ENCODE data around the gene ILF3.
A peak's percentile ranks its signal among the peaks of the same experiment; 100 is the strongest.
"Not testable (repeated sequence)": the region's sequence is repeated elsewhere in the genome, so short reads cannot be mapped to it uniquely, and the experiment has no call there.

Gene ILF3

GRCh38 chr19:10643172-10643967 is 10.8 kb upstream of the ILF3 start:
- no peak for DNase-seq

- peak in 1 of 2 experiments; percentile 42 for DNase-seq
Observed at GRCh38 chr19:10643968-10644259, 10.2 kb upstream of the ILF3 start.

GRCh38 chr19:10644260-10645007 is 9.7 kb upstream of the ILF3 start:
- DNase-seq = peak; percentile 68 to 69

- DNase-seq = no peak
Observed at GRCh38 chr19:10646456-10647159, 7.5 kb upstream of the ILF3 start.

GRCh38 chr19:10648360-10648759 is 5.8 kb upstream of the ILF3 start:
- no peak for DNase-seq

GRCh38 chr19:10651851-10652250 is 2.3 kb upstream of the ILF3 start:
- no peak for DNase-seq

- DNase-seq = no peak
Observed at GRCh38 chr19:10653482-10653731, 739 bp upstream of the ILF3 start.

- peak; percentile 72 to 73 for DNase-seq
Observed at GRCh38 chr19:10654610-10655456, 687 bp downstream of the ILF3 start.

- peak; percentile 18 to 64 for DNase-seq
Observed at GRCh38 chr19:10655457-10656312, 1.5 kb downstream of the ILF3 start.

- DNase-seq = no peak
Observed at GRCh38 chr19:10660346-10660745, 6.2 kb downstream of the ILF3 start.

GRCh38 chr19:10661946-10662345 is 7.8 kb downstream of the ILF3 start:
- no peak for DNase-seq

GRCh38 chr19:10662384-10663251 is 8.5 kb downstream of the ILF3 start:
- no peak for DNase-seq

- DNase-seq = not testable (repeated sequence)
Observed at GRCh38 chr19:10663252-10663563, 9.1 kb downstream of the ILF3 start.

GRCh38 chr19:10667867-10668266 is 13.7 kb downstream of the ILF3 start:
- no peak for DNase-seq

GRCh38 chr19:10669246-10669645 is 15.1 kb downstream of the ILF3 start:
- no peak for DNase-seq

GRCh38 chr19:10670182-10670581 is 16.0 kb downstream of the ILF3 start:
- DNase-seq = no peak

GRCh38 chr19:10670876-10671804 is 17.0 kb downstream of the ILF3 start:
- DNase-seq = no peak

- not testable (repeated sequence) for DNase-seq
Observed at GRCh38 chr19:10671922-10672321, 17.8 kb downstream of the ILF3 start.

- not testable (repeated sequence) for DNase-seq
Observed at GRCh38 chr19:10675214-10675613, 21.1 kb downstream of the ILF3 start.

GRCh38 chr19:10677751-10678150 is 23.6 kb downstream of the ILF3 start:
- no peak for DNase-seq

Data from NCI-H2081 (cell line).